PC-9 (cell line): ENCODE measurements around the gene ATXN1.

Source experiments
- EZH2 ChIP-seq: fragments of 200-600 bp; sonication (generic); IDR thresholded peaks from 2 replicates; pipeline ENCODE4 v1.8.0; 2017; ENCODE audit warnings: antibody characterized with exemption, low read depth
- TF ChIP-seq, protein P1 (sequence below): fragments of 200-600 bp; sonication (generic); conservative IDR thresholded peaks from 2 replicates; pipeline ENCODE4 v1.6.1; 2017; ENCODE audit warnings: mixed run types, antibody characterized with exemption, mild to moderate bottlenecking, moderate library complexity

- TF ChIP-seq, protein P1, sequence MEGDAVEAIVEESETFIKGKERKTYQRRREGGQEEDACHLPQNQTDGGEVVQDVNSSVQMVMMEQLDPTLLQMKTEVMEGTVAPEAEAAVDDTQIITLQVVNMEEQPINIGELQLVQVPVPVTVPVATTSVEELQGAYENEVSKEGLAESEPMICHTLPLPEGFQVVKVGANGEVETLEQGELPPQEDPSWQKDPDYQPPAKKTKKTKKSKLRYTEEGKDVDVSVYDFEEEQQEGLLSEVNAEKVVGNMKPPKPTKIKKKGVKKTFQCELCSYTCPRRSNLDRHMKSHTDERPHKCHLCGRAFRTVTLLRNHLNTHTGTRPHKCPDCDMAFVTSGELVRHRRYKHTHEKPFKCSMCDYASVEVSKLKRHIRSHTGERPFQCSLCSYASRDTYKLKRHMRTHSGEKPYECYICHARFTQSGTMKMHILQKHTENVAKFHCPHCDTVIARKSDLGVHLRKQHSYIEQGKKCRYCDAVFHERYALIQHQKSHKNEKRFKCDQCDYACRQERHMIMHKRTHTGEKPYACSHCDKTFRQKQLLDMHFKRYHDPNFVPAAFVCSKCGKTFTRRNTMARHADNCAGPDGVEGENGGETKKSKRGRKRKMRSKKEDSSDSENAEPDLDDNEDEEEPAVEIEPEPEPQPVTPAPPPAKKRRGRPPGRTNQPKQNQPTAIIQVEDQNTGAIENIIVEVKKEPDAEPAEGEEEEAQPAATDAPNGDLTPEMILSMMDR: no peak
- TF ChIP-seq EZH2: no peak
These were observed 486.8 kb downstream of the ATXN1 start for GRCh38 chr6:16274483-16274882.
